Tibial nerve (tissue), 4 donors: ENCODE data around the gene MGAT3. TPM values are rescaled to one million over a fixed set of nuclear protein-coding genes. Genes with fewer than 3 reads are reported as not detected.
A peak's percentile ranks its signal among the peaks of the same experiment; 100 is the strongest.

Source experiments
- DNase-seq, 2 donors: peaks; one replicate each; pipeline ENCODE4 v3.0.0-alpha.2; 2019; ENCODE audit warnings: low spot score in 2 of 2
- H3K27ac ChIP-seq, 4 donors: fragments of 200-600 bp; sonication (generic) in 3 of 4; one replicate each; pipeline ENCODE4 v1.5.1; 2017 to 2019; ENCODE audit warnings: mild to moderate bottlenecking in 1 of 4
- H3K27me3 ChIP-seq, 2 donors: fragments of 200-600 bp; sonication (generic) in 1 of 2; one replicate each; pipeline versions ENCODE4 v1.5.1 to v1.6.0; 2017 to 2019
- H3K36me3 ChIP-seq, 3 donors: fragments of 200-600 bp; sonication (generic); one replicate each; pipeline ENCODE4 v1.5.1; 2018 to 2019
- H3K4me1 ChIP-seq, 4 donors: fragments of 200-600 bp; sonication (generic) in 3 of 4; one replicate each; pipeline ENCODE4 v1.5.1; 2017 to 2019
- H3K4me3 ChIP-seq, 4 donors: fragments of 200-600 bp; sonication (generic) in 3 of 4; one replicate each; pipeline ENCODE4 v1.5.1; 2017 to 2019; ENCODE audit warnings: mild to moderate bottlenecking in 1 of 4, moderate library complexity in 1 of 4
- H3K9me3 ChIP-seq, 4 donors: fragments of 200-600 bp; sonication (generic) in 3 of 4; one replicate each; pipeline ENCODE4 v1.5.1; 2017 to 2019
- CTCF ChIP-seq, 5 experiments: fragments of 200-600 bp in 3 of 5; fragments of 450-650 bp in 2 of 5; sonication (generic) in 3 of 5; IDR thresholded peaks; one replicate each; pipeline ENCODE4 v1.5.1; 2016 to 2019; ENCODE audit warnings: antibody characterized with exemption in 5 of 5, mild to moderate bottlenecking in 3 of 5, moderate library complexity in 2 of 5
- EP300 ChIP-seq, 2 donors: sonication (generic); formaldehyde crosslinking; IDR thresholded peaks; one replicate each; pipeline ENCODE4 v1.6.1; 2017; ENCODE audit warnings: antibody characterized with exemption in 2 of 2, mild to moderate bottlenecking in 1 of 2
- POLR2A ChIP-seq, 2 donors: fragments of 450-650 bp; IDR thresholded peaks; one replicate each; pipeline ENCODE4 v1.6.1; 2017; ENCODE audit warnings: antibody characterized with exemption in 2 of 2, mild to moderate bottlenecking in 2 of 2, moderate library complexity in 2 of 2
- WGBS, 2 donors: methylation state at CpG; one replicate each; pipeline ENCODE4 v1.1.5; 2018; 5-methylcytosine and 5-hydroxymethylcytosine counted together
- total RNA-seq, 4 donors: library from RNA; depleted of rRNA; stranded (reverse); fragments of >200 nt; gene quantifications; one replicate each; pipeline ENCODE4 v1.1.0, GENCODE V29; 2016

Gene MGAT3
- total RNA-seq, 4 donors from 2014 or later = 26.2 to 32.7 (median 32.2) TPM

- WGBS, 2 donors = 36 to 40% methylated on average over 10 of the region's 10 CpGs
- peaks cover 0 to 4% of the 10 kb centered on the region in 2 donors for H3K27me3 ChIP-seq
- H3K4me1 ChIP-seq = peaks cover 0 to 87% (median 34%) of the 10 kb centered on the region in 4 donors
- no peak for DNase-seq
- H3K27ac ChIP-seq = peak overlapping the region; percentile 84 to 95 (median 95)
- TF ChIP-seq POLR2A (IDR thresholded peaks at IDR 0.05) = no peak
- TF ChIP-seq EP300 (IDR thresholded peaks at IDR 0.05) = no peak
- TF ChIP-seq CTCF (IDR thresholded peaks at IDR 0.05) = no peak
- no peaks in the 10 kb centered on the region for H3K9me3 ChIP-seq
- peak overlapping the region; percentile 41 to 85 (median 61) for H3K4me3 ChIP-seq
- H3K36me3 ChIP-seq = no peaks in the 10 kb centered on the region
Observed at GRCh38 chr22:39458444-39459083, 1.8 kb downstream of the MGAT3 start.

- Histone ChIP-seq H3K27me3 (peaks cover 0 to 4% of the 10 kb centered on the region in 2 donors), H3K9me3 (no peaks in the 10 kb centered on the region), H3K4me3 (no peak overlapping the region), H3K27ac (peak overlapping the region in 3 of 4 donors; percentile 95), H3K4me1 (peaks cover 0 to 87% (median 39%) of the 10 kb centered on the region in 4 donors), H3K36me3 (no peaks in the 10 kb centered on the region)
- TF ChIP-seq EP300 (IDR thresholded peaks at IDR 0.05) (no peak), POLR2A (IDR thresholded peaks at IDR 0.05) (no peak), CTCF (IDR thresholded peaks at IDR 0.05) (no peak)
- 70 to 76% methylated on average over 11 of the region's 11 CpGs for WGBS, 2 donors
- no peak for DNase-seq
Observed at GRCh38 chr22:39459681-39460080, 2.9 kb downstream of the MGAT3 start.

GRCh38 chr22:39462443-39463221 lies 5.8 kb downstream of the MGAT3 start:
- TF ChIP-seq POLR2A (IDR thresholded peaks at IDR 0.05) (no peak), EP300 (IDR thresholded peaks at IDR 0.05) (peak in 1 of 2 donors; percentile 43)
- WGBS, 2 donors = 21 to 26% methylated on average over 11 to 13 of the region's 13 CpGs
- no peaks in the 10 kb centered on the region for H3K9me3 ChIP-seq
- DNase-seq = no peak
- no peak overlapping the region for H3K4me3 ChIP-seq
- no peaks in the 10 kb centered on the region for H3K27me3 ChIP-seq
- H3K27ac ChIP-seq = peak overlapping the region; percentile 72 to 95 (median 85)
- H3K4me1 ChIP-seq = peaks cover 0 to 95% (median 55%) of the 10 kb centered on the region in 4 donors
- H3K36me3 ChIP-seq = no peaks in the 10 kb centered on the region

GRCh38 chr22:39463277-39463676 lies 6.5 kb downstream of the MGAT3 start:
- no peaks in the 10 kb centered on the region for H3K9me3 ChIP-seq
- H3K27ac ChIP-seq = peak overlapping the region; percentile 72 to 95 (median 85)
- peaks cover 0 to 96% (median 61%) of the 10 kb centered on the region in 4 donors for H3K4me1 ChIP-seq
- no peak for TF ChIP-seq EP300 (IDR thresholded peaks at IDR 0.05)
- no peak for TF ChIP-seq CTCF (IDR thresholded peaks at IDR 0.05)
- TF ChIP-seq POLR2A (IDR thresholded peaks at IDR 0.05) = no peak
- no peaks in the 10 kb centered on the region for H3K36me3 ChIP-seq
- H3K4me3 ChIP-seq = no peak overlapping the region
- DNase-seq = no peak
- 78 to 81% methylated on average over 5 to 6 of the region's 6 CpGs for WGBS, 2 donors
- H3K27me3 ChIP-seq = no peaks in the 10 kb centered on the region

GRCh38 chr22:39463931-39464390 lies 7.1 kb downstream of the MGAT3 start:
- Histone ChIP-seq H3K36me3 (no peaks in the 10 kb centered on the region), H3K27me3 (no peaks in the 10 kb centered on the region), H3K27ac (peak overlapping the region; percentile 72 to 95 (median 85)), H3K4me1 (peaks cover 0 to 96% (median 65%) of the 10 kb centered on the region in 4 donors), H3K4me3 (no peak overlapping the region), H3K9me3 (no peaks in the 10 kb centered on the region)
- peak in 1 of 2 donors; percentile 60 for TF ChIP-seq EP300 (IDR thresholded peaks at IDR 0.05)
- TF ChIP-seq POLR2A (IDR thresholded peaks at IDR 0.05) = no peak
- DNase-seq = no peak
- WGBS, 2 donors = 60 to 71% methylated on average over 10 of the region's 10 CpGs
